ENCODE data around the gene ATG2A. TPM values are rescaled to one million over a fixed set of nuclear protein-coding genes. Genes with fewer than 3 reads are reported as not detected.

The ATG2A gene
- total RNA-seq, 1 donor from 2014 or later, result 14.6 TPM

- no peak for DNase-seq (ENCODE audit: low spot score)
- intact Hi-C loops (cut with DNase I), result no loop called here
Measured at GRCh38 chr11:64890522-64890939, 26.5 kb downstream of the ATG2A start.

- DNase-seq (ENCODE audit: low spot score), result no peak
- intact Hi-C loops (cut with DNase I), result no loop called here
Measured at GRCh38 chr11:64888729-64889511, 28.1 kb downstream of the ATG2A start.

GRCh38 chr11:64888406-64888728 is 28.6 kb downstream of the ATG2A start:
- intact Hi-C loops (cut with DNase I), result no loop called here
- DNase-seq (ENCODE audit: low spot score), result no peak

GRCh38 chr11:64887757-64888405 is 29.1 kb downstream of the ATG2A start:
- intact Hi-C loops (cut with DNase I), result no loop called here

GRCh38 chr11:64887234-64887756 is 29.7 kb downstream of the ATG2A start:
- intact Hi-C loops (cut with DNase I), result no loop called here
- DNase-seq (ENCODE audit: low spot score), result no peak

More at GRCh38 chr11:64887757-64888405, 29.1 kb downstream of the ATG2A start:
- peak; percentile 94 for DNase-seq (ENCODE audit: low spot score)

- DNase-seq (ENCODE audit: low spot score), result no peak
- intact Hi-C loops (cut with DNase I), result no loop called here
Measured at GRCh38 chr11:64885367-64886286, 31.4 kb downstream of the ATG2A start.

GRCh38 chr11:64884019-64884418 is 33.0 kb downstream of the ATG2A start:
- DNase-seq (ENCODE audit: low spot score), result no peak
- intact Hi-C loops (cut with DNase I), result no loop called here

- no peak for DNase-seq (ENCODE audit: low spot score)
- intact Hi-C loops (cut with DNase I), result no loop called here
Measured at GRCh38 chr11:64883575-64883974, 33.4 kb downstream of the ATG2A start.

- DNase-seq (ENCODE audit: low spot score), result no peak
- intact Hi-C loops (cut with DNase I), result no loop called here
Measured at GRCh38 chr11:64882243-64882642, 34.8 kb downstream of the ATG2A start.

- no peak for DNase-seq (ENCODE audit: low spot score)
- intact Hi-C loops (cut with DNase I), result no loop called here
Measured at GRCh38 chr11:64881476-64881875, 35.5 kb downstream of the ATG2A start.

GRCh38 chr11:64880240-64881001 is 36.6 kb downstream of the ATG2A start:
- intact Hi-C loops (cut with DNase I), result no loop called here
- no peak for DNase-seq (ENCODE audit: low spot score)

- intact Hi-C loops (cut with DNase I), result no loop called here
- no peak for DNase-seq (ENCODE audit: low spot score)
Measured at GRCh38 chr11:64879244-64879900, 37.6 kb downstream of the ATG2A start.

GRCh38 chr11:64878494-64879243 is 38.3 kb downstream of the ATG2A start, which contains the start of gene EHD1:
TSS of gene EHD1 (minus strand) at chr11:64878621. CDS start at chr11:64878464, 157 bp downstream.
- intact Hi-C loops (cut with DNase I), result no loop called here
- peak; percentile 99 for DNase-seq (ENCODE audit: low spot score)

GRCh38 chr11:64878223-64878493 is 38.9 kb downstream of the ATG2A start:
- intact Hi-C loops (cut with DNase I), result no loop called here
- no peak for DNase-seq (ENCODE audit: low spot score)

GRCh38 chr11:64877390-64878222 is 39.4 kb downstream of the ATG2A start:
- DNase-seq (ENCODE audit: low spot score), result no peak
- intact Hi-C loops (cut with DNase I), result loop anchor here (2.0 kb wide), 1 partner anchor 23 kb away; no protein-coding TSS in a partner anchor

GRCh38 chr11:64876835-64877341 is 40.1 kb downstream of the ATG2A start:
- intact Hi-C loops (cut with DNase I), result loop anchor here (2.0 kb wide), 1 partner anchor 22 kb away; no protein-coding TSS in a partner anchor
- DNase-seq (ENCODE audit: low spot score), result no peak

- DNase-seq (ENCODE audit: low spot score), result no peak
- intact Hi-C loops (cut with DNase I), result loop anchor here (2.0 kb wide), 1 partner anchor 21 kb away; no protein-coding TSS in a partner anchor
Measured at GRCh38 chr11:64876229-64876750, 40.7 kb downstream of the ATG2A start.
